Gastrocnemius medialis (tissue), 4 donors: ENCODE data around the gene PRRT1B. TPM values are rescaled to one million over a fixed set of nuclear protein-coding genes. Genes with fewer than 3 reads are reported as not detected.

Experiments used
- ATAC-seq, 2 donors: fragments of 150-250 bp; one replicate each; pipeline ENCODE4 v1.9.1; 2016
- DNase-seq, 2 donors: peaks; one replicate each; pipeline ENCODE4 v3.0.0-alpha.2; 2019
- H3K27ac ChIP-seq, 4 donors: fragments of 200-600 bp; sonication (generic); 1 replicate in 1 of 4; 2 replicates in 3 of 4; pipeline ENCODE4 v1.5.1; 2016 to 2018; ENCODE audit warnings: mild to moderate bottlenecking in 2 of 4, moderate library complexity in 1 of 4
- H3K27me3 ChIP-seq, 3 donors: fragments of 200-600 bp; sonication (generic) in 2 of 3; 1 replicate in 1 of 3; 2 replicates in 2 of 3; pipeline versions ENCODE4 v1.5.1 to v1.6.0; 2016 to 2019; ENCODE audit warnings: mild to moderate bottlenecking in 1 of 3, moderate library complexity in 1 of 3
- H3K36me3 ChIP-seq, 2 donors: fragments of 200-600 bp; sonication (generic) in 1 of 2; one replicate each; pipeline ENCODE4 v1.5.1; 2017 to 2018
- H3K4me1 ChIP-seq, 2 donors: fragments of 200-600 bp; sonication (generic) in 1 of 2; one replicate each; pipeline ENCODE4 v1.5.1; 2016 to 2017; ENCODE audit warnings: mild to moderate bottlenecking in 2 of 2
- H3K4me3 ChIP-seq, 4 donors: fragments of 200-600 bp; sonication (generic) in 3 of 4; 1 replicate in 1 of 4; 2 replicates in 3 of 4; pipeline ENCODE4 v1.5.1; 2016 to 2019; ENCODE audit warnings: mild to moderate bottlenecking in 2 of 4
- H3K9me3 ChIP-seq, 3 donors: fragments of 200-600 bp; sonication (generic) in 2 of 3; 1 replicate in 1 of 3; 2 replicates in 2 of 3; pipeline ENCODE4 v1.5.1; 2016 to 2019
- POLR2A ChIP-seq, 2 donors: fragments of 450-650 bp; IDR thresholded peaks; one replicate each; pipeline ENCODE4 v1.6.1; 2017; ENCODE audit warnings: antibody characterized with exemption in 2 of 2, mild to moderate bottlenecking in 2 of 2, moderate library complexity in 2 of 2
- in situ Hi-C, 4 donors: fragments of 200-750 bp; cut with MboI; loops; one replicate each; pipeline versions ENCODE4 v1.15.0 to v1.8.0; 2017; ENCODE audit warnings: low sequenced_read_pairs in 4 of 4
- intact Hi-C: fragments of 100-400 bp; cut with DNase I; formaldehyde crosslinking; loops from one replicate; pipeline ENCODE4 v1.15.1; 2023; ENCODE audit warnings: low total_unique reads
- total RNA-seq, 4 donors: library from RNA; depleted of rRNA; stranded (reverse); fragments of >200 nt; gene quantifications; one replicate each; pipeline versions ENCODE4 v1.1.0 to v1.2.3, GENCODE V29; 2016
- TF ChIP-seq, protein P1 (sequence below), 5 experiments: fragments of 450-650 bp in 3 of 5; fragments of 200-600 bp in 2 of 5; sonication (generic) in 2 of 5; IDR thresholded peaks in 4 of 5; conservative IDR thresholded peaks in 1 of 5; 1 replicate in 4 of 5; 2 replicates in 1 of 5; pipeline ENCODE4 v1.5.1; 2016 to 2019; ENCODE audit warnings: antibody characterized with exemption in 5 of 5, mild to moderate bottlenecking in 3 of 5, moderate library complexity in 3 of 5

Gene PRRT1B
- total RNA-seq, 4 donors from 2014 or later = not detected

DNA sequence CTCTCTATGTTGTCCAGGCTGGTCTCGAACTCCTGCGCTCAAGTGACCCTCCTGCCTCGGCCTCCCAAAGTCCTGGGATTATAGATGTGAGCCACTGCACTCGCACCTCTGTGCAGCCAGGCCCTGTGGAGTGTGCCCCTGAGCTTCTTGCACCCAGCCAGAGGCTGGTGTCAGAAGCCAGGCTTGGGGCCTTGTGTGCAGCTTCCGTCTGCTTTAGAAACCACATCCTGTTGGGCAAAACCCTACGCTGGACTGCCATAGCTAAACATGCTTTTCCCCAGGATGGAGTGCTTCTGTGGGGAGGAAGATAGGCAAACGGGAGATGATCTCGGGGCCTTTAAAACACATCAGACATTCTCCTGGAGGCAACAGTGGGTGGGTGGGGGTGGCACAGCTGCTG is 40.1 kb downstream of the PRRT1B start:
- Histone ChIP-seq H3K9me3 (no peaks in the 10 kb centered on the region), H3K36me3 (peaks cover 4 to 85% of the 10 kb centered on the region in 2 donors), H3K4me3 (no peak overlapping the region), H3K27ac (no peak overlapping the region), H3K27me3 (no peaks in the 10 kb centered on the region), H3K4me1 (no peaks in the 10 kb centered on the region)
- in situ Hi-C loops = loop anchor here in 1 of 4 donors (25.0 kb wide), 1 partner anchor 677 kb away; no protein-coding TSS in a partner anchor
- DNase-seq = no peak
- ATAC-seq = no peak
- intact Hi-C loops = no loop called here
- TF ChIP-seq, protein P1, sequence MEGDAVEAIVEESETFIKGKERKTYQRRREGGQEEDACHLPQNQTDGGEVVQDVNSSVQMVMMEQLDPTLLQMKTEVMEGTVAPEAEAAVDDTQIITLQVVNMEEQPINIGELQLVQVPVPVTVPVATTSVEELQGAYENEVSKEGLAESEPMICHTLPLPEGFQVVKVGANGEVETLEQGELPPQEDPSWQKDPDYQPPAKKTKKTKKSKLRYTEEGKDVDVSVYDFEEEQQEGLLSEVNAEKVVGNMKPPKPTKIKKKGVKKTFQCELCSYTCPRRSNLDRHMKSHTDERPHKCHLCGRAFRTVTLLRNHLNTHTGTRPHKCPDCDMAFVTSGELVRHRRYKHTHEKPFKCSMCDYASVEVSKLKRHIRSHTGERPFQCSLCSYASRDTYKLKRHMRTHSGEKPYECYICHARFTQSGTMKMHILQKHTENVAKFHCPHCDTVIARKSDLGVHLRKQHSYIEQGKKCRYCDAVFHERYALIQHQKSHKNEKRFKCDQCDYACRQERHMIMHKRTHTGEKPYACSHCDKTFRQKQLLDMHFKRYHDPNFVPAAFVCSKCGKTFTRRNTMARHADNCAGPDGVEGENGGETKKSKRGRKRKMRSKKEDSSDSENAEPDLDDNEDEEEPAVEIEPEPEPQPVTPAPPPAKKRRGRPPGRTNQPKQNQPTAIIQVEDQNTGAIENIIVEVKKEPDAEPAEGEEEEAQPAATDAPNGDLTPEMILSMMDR (IDR thresholded peaks at IDR 0.05 in 4 of 5, conservative IDR thresholded peaks at IDR 0.05 in 1 of 5) = no peak
- no peak for TF ChIP-seq POLR2A (IDR thresholded peaks at IDR 0.05)

DNA sequence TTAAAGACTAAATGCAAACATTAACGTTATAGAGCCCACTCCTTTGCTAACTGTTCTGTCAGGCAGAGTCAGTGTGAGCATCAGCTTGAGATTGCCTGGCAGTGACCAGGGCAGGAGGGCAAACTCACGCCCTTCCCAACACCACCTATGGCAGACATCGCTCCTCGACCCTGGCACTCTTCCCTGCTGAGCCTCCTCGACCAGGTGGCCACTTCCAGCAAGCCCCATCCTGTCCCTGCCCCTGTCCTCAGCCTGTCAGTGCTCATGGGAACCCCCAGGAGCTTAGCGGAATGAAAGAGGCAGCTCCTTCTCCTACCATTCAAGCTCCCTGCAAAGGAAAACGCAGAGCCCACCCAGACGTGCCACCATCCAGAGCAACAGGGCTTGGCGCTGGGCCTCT is 42.0 kb downstream of the PRRT1B start:
- Histone ChIP-seq H3K27ac (no peak overlapping the region), H3K4me3 (no peak overlapping the region), H3K9me3 (no peaks in the 10 kb centered on the region), H3K4me1 (no peaks in the 10 kb centered on the region), H3K36me3 (peaks cover 4 to 69% of the 10 kb centered on the region in 2 donors), H3K27me3 (no peaks in the 10 kb centered on the region)
- intact Hi-C loops (no loop called here), in situ Hi-C loops (loop anchor here in 1 of 4 donors (25.0 kb wide), 1 partner anchor 675 kb away; no protein-coding TSS in a partner anchor)
- ATAC-seq (no peak), DNase-seq (no peak)
- no peak for TF ChIP-seq POLR2A (IDR thresholded peaks at IDR 0.05)
- TF ChIP-seq, protein P1 (IDR thresholded peaks at IDR 0.05 in 4 of 5, conservative IDR thresholded peaks at IDR 0.05 in 1 of 5) = no peak

DNA sequence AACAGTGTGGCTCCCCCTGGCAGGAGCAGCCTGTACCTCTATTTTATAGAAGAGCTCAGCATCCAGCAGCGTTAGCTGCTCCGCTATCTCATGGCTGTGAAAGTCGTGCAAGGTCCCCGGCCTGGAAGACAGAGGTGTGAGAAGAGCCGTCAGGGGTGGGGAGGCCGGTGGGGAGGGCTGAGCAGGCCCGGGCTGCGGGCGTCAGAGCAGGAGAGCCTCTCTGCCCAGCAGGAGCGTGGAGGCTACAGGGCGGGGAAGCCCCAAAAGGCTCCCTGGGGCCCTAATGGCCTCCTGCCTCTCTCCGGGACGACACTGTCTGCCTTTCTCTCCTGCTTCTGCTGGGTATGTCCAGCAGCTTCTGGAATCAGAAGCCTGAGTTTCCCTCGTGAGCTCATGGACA is 42.6 kb downstream of the PRRT1B start:
- no peaks in the 10 kb centered on the region for H3K9me3 ChIP-seq
- no peaks in the 10 kb centered on the region for H3K4me1 ChIP-seq
- H3K27ac ChIP-seq = no peak overlapping the region
- TF ChIP-seq, protein P1 (IDR thresholded peaks at IDR 0.05 in 4 of 5, conservative IDR thresholded peaks at IDR 0.05 in 1 of 5) = no peak
- no peak for TF ChIP-seq POLR2A (IDR thresholded peaks at IDR 0.05)
- in situ Hi-C loops (loop anchor here in 1 of 4 donors (25.0 kb wide), 1 partner anchor 674 kb away; no protein-coding TSS in a partner anchor), intact Hi-C loops (no loop called here)
- H3K36me3 ChIP-seq = peaks cover 4 to 64% of the 10 kb centered on the region in 2 donors
- H3K4me3 ChIP-seq = no peak overlapping the region
- H3K27me3 ChIP-seq = no peaks in the 10 kb centered on the region
- ATAC-seq (no peak), DNase-seq (no peak)

DNA sequence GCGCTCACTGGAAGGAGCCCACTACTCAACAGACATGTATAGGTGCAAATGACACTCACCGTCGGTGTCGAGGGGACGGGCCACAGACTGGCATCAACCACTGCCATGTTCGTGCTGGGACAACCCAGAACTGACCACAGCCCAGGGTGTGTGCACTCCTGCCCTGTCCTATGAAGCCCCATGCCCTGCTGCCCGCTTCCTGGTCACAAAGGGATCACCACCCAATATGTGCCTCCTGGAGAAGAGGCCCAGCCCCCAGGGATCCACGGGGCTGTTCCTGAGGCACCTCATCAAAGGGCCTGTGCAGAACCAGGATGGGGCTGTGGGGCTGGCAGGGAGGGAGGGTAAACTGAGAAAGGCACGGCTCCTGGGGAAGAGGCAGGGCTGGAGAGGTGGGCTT is 43.1 kb downstream of the PRRT1B start:
- Histone ChIP-seq H3K36me3 (peaks cover 4 to 59% of the 10 kb centered on the region in 2 donors), H3K27ac (no peak overlapping the region), H3K27me3 (no peaks in the 10 kb centered on the region), H3K4me3 (no peak overlapping the region), H3K9me3 (no peaks in the 10 kb centered on the region), H3K4me1 (no peaks in the 10 kb centered on the region)
- ATAC-seq (no peak), DNase-seq (no peak)
- TF ChIP-seq, protein P1 (IDR thresholded peaks at IDR 0.05 in 4 of 5, conservative IDR thresholded peaks at IDR 0.05 in 1 of 5) = no peak
- no peak for TF ChIP-seq POLR2A (IDR thresholded peaks at IDR 0.05)
- in situ Hi-C loops (loop anchor here in 1 of 4 donors (25.0 kb wide), 1 partner anchor 674 kb away; no protein-coding TSS in a partner anchor), intact Hi-C loops (no loop called here)
